ENCODE measurements around the gene ASPG. TPM values are rescaled to one million over a fixed set of nuclear protein-coding genes. Genes with fewer than 3 reads are reported as not detected.
"Not testable (repeated sequence)": the region's sequence is repeated elsewhere in the genome, so short reads cannot be mapped to it uniquely, and the experiment has no call there.

ASPG gene
- total RNA-seq, 1 experiment from 2014 or later: 3.4 TPM

- TF ChIP-seq ZNF281 (CRISPR knock-in tag; IDR thresholded peaks at IDR 0.05) (no peak), MLX (CRISPR knock-in tag; IDR thresholded peaks at IDR 0.05) (no peak)
Measured at GRCh38 chr14:104152686-104153393, 67.3 kb downstream of the ASPG start (continued).

- H3K36me3 Mint-ChIP-seq; ATAC-seq; H3K9me3 Mint-ChIP-seq; H3K4me3 Mint-ChIP-seq; POLR2A ChIA-PET; H3K27me3 Mint-ChIP-seq (ENCODE audit: low read depth); H3K27ac Mint-ChIP-seq; DNase-seq (ENCODE audit: low spot score); H3K4me1 Mint-ChIP-seq: not testable (repeated sequence)
- CTCF ChIA-PET: interaction anchor here (2.4 kb wide), 1 partner anchor 71 kb away, joined by 7 read pairs; no protein-coding TSS in a partner anchor
Measured at GRCh38 chr14:104153394-104153755, 67.9 kb downstream of the ASPG start.

- no peaks in the 10 kb centered on the region for H3K9me3 Mint-ChIP-seq
- ChIA-PET CTCF (no interaction called here), POLR2A (no interaction called here)
- DNase-seq (ENCODE audit: low spot score) (no peak), ATAC-seq (no peak)
- TF ChIP-seq KAT7 (CRISPR knock-in tag; IDR thresholded peaks at IDR 0.05; ENCODE audit: borderline replicate concordance) (no peak), PRRX2 (CRISPR knock-in tag; IDR thresholded peaks at IDR 0.05) (no peak), ZMAT4 (CRISPR knock-in tag; IDR thresholded peaks at IDR 0.05) (no peak), AR (CRISPR knock-in tag; IDR thresholded peaks at IDR 0.05) (no peak)
- peaks cover 5% of the 10 kb centered on the region; the same call in 1 of the 2 replicates for H3K4me1 Mint-ChIP-seq
- no peaks in the 10 kb centered on the region for H3K27me3 Mint-ChIP-seq (ENCODE audit: low read depth)
- H3K4me3 Mint-ChIP-seq: no peak overlapping the region
- no peak overlapping the region for H3K27ac Mint-ChIP-seq
- H3K36me3 Mint-ChIP-seq: no peaks in the 10 kb centered on the region
Measured at GRCh38 chr14:104154246-104154645, 68.7 kb downstream of the ASPG start.

- peaks cover 1% of the 10 kb centered on the region; the same call in 1 of the 2 replicates for H3K4me1 Mint-ChIP-seq
- ChIA-PET POLR2A (no interaction called here), CTCF (no interaction called here)
- TF ChIP-seq PRRX2 (CRISPR knock-in tag; IDR thresholded peaks at IDR 0.05) (no peak), TP53 (CRISPR knock-in tag; IDR thresholded peaks at IDR 0.05) (no peak), ZNF121 (CRISPR knock-in tag; IDR thresholded peaks at IDR 0.05) (no peak), ZSCAN18 (CRISPR knock-in tag; IDR thresholded peaks at IDR 0.05) (no peak), IRF2 (CRISPR knock-in tag; IDR thresholded peaks at IDR 0.05; ENCODE audit: borderline replicate concordance, low read depth) (no peak), MXD4 (CRISPR knock-in tag; IDR thresholded peaks at IDR 0.05; ENCODE audit: borderline replicate concordance) (no peak), TEAD1 (CRISPR knock-in tag; IDR thresholded peaks at IDR 0.05) (no peak), NFE2L1 (CRISPR knock-in tag; IDR thresholded peaks at IDR 0.05) (no peak), FOXP1 (CRISPR knock-in tag; IDR thresholded peaks at IDR 0.05; ENCODE audit: borderline replicate concordance) (no peak)
- no peak for ATAC-seq
- DNase-seq (ENCODE audit: low spot score): no peak
- H3K27ac Mint-ChIP-seq: no peak overlapping the region
- H3K36me3 Mint-ChIP-seq: no peaks in the 10 kb centered on the region
- no peaks in the 10 kb centered on the region for H3K9me3 Mint-ChIP-seq
- no peaks in the 10 kb centered on the region for H3K27me3 Mint-ChIP-seq (ENCODE audit: low read depth)
- H3K4me3 Mint-ChIP-seq: no peak overlapping the region
Measured at GRCh38 chr14:104155513-104155912, 70.0 kb downstream of the ASPG start.
